GM21528 (cell line): ENCODE measurements around the gene PARD3.

Experiments
- ATAC-seq: cut with Tn5 transposase; IDR thresholded peaks from one replicate; pipeline ENCODE4 v1.9.1; 2021; ENCODE audit warnings: mild to moderate bottlenecking, moderate library complexity; ENCODE audit not compliant: unreplicated experiment, low FRiP score

The PARD3 gene

DNA sequence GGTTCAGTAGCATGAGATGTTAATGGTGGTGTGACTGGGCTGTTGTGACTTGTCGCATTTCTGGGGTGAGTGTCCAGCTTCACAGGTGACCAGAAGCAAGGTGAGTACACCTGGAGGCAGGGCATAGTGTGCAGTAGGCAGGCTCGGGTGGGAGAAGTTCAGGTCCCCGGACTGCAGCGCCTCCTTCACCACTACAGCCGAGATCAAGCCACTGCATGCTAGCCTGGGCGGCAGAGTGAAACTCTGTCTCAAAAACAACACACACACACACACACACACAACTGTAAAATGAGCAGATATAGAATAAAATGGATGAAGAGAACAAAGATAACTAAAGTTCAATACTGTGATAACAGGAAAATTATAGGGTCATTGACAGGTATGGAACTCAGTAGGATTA is 11.1 kb upstream of the PARD3 start:
- ATAC-seq: no peak

DNA sequence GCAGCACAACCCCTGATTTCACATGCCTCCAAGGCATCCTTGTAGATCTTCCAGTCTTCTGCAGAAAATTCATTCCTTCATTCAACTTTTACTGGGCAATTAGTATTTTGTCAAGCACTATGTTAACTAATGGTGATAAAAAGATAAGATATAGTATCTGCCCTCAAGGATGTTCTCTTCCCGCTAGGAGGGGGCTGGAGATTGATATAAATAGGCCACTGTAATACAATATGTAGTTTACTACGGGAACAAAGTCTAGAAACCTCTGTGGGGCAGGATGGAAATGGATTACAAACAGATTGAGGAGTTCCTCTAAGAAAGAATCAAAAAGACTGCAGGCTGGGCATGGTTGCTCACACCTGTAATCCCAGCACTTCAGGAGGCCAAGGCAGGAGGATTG is 10.3 kb upstream of the PARD3 start:
- ATAC-seq: no peak

DNA sequence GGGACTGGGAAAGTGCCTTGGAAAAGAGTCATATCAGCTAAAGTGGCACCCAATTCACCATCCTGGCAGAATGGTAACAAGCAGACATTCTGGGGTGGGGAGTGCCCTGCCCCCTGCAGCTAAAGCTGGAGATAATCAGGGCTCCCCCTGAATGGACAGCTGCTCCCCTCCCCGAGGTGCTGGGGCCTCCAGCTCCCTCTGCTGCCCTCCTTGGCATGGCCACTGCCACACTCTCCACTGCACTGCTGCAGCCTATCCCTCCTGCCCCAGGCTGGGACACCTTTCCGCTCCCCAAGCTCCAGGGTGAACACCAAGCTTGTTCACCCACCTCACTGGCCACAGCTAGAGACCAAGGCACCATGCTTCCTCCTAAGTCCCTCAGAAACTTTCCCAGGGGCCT is 9.8 kb upstream of the PARD3 start:
- no peak for ATAC-seq

DNA sequence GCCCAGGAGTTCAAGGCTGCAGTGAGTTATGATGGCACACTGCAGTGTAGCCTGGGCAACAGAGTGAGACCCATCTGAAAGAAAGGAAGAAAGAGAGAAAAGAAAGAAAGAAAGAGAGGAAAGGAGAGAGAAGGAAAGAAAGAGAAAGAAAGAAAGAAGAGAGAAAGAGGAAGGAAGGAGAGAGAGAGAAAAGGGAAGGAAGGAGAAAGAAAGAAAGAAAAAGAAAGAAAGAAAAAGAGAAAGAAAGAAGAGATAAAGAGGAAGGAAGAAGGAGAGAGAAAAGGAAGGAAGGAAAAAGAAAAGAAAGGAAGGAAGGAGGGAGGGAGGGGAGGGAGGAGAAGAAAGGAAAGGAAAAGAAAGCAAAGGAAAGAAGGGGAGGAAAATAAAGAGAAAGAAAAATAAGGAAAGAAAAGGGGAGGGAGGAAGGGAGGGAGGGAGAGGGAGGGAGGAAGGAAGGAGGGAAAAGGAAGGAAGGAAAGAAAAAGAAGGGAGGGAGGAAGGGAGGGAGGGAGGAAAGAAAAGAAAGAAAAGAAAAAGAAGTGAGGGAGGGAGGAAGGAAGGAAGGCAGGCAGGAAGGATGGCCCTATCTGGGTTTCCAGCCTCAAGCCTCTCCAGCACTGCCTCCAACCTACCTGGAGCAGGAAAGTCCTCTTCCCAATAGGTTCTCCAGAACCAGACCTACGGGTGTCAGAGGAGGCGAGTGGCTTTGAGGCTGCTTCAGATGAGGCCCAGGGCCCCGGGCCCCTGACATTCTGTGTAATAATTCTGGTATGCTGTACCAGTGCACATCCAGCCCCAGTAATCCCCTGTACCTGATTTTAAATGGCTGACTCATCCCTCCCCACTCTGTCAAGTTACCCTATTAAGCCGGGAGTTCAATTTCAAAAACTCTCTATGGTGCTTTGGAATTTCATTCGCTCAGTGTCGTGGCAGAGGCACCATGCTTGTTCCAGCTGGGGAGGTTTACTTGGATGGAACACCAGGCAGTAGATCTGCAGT is 6.8 kb upstream of the PARD3 start:
- ATAC-seq: no peak

DNA sequence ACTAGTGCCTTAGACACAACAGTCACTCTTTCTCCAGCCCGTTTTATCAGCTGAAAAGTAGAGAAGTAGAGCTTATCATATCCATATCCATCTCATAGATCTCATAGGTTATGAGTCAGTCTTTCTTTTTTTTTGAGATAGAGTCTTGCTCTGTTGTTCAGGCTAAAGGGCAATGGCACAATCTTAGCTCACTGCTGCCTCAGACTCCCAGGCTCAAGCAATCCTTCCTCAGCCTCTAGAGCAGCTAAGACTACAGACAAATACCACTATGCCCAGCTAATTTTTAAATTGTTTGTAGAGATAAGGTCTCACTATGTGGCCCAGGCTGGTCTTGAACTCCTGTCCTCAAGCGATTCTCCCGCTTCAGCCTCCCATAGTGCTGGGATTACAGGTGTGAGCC is 2.5 kb upstream of the PARD3 start:
- ATAC-seq: no peak

DNA sequence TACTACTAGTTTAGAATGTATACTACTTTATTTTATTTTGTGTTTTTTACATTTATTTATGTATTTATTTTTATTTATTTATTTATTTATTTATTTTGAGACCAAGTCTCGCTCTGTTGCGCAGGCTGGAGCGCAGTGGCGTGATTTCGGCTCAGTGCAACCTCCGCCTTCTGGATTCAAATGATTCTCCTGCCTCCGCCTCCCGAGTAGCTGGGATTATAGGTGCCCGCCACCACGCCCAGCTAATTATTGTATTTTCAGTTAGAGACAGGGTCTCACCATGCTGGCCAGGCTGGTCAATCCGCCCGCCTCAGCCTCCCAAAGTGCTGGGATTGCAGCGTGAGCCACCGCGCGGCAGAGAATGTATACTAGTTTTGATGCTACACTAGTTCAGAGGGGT is 2.0 kb upstream of the PARD3 start:
- ATAC-seq: no peak

DNA sequence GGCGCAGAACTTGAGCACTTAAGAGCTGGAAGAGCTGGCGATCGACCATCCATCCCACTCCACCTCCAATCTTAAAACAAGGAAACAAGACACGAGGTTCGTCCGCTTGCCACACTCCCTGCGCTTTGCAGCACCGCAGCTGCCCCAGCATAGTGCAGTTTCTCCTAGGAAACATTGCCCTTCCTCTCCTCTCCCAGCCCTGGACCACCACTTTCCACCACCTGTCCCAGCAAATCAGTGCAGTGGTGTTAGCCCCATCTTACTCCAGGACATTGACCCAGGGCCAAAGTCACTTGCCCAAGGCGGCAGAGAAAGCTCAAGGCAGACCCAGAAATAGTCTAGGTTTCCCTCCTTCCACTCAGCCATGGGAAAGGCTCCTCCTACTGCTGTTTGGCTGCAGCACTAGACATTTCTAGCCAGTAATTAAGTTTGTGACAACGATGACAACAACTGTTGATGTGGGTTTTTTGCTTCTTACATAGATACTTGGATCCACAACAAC is 1.5 kb upstream of the PARD3 start:
- ATAC-seq: no peak

DNA sequence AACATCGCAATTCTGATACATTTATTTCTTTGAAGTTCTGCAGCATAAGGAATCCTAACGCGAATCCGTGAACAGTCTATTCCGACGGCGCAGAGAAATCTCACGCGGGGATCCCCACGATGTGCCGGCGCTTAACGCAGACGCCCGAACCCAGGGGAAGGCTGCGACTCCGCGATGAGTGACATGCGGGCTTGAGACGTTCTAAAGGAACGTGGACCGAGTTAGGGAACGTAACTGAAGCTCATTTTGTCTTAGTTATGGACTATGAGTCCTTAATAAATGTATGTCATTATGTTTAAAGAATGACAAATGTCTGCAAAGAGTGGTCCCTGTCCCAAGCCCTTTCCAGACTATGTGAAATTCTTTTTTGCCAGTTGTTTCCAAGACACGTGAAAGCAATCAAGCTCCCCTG is 995 bp upstream of the PARD3 start:
- no peak for ATAC-seq

DNA sequence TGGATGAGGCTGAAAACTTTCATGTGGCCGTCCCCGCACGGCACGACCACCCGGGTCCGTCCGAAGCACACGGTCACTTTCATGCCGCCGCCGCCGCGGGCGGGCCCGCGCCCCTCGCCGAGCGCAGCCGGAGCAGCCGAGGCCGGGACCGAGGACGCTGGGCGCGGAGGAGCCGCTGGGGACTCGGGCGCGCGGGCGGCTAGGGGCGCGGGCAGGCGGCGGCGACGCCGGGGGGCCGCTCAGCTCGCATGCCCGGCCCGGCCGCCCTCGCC is 247 bp downstream of the PARD3 start:
- ATAC-seq: peak; percentile 16

DNA sequence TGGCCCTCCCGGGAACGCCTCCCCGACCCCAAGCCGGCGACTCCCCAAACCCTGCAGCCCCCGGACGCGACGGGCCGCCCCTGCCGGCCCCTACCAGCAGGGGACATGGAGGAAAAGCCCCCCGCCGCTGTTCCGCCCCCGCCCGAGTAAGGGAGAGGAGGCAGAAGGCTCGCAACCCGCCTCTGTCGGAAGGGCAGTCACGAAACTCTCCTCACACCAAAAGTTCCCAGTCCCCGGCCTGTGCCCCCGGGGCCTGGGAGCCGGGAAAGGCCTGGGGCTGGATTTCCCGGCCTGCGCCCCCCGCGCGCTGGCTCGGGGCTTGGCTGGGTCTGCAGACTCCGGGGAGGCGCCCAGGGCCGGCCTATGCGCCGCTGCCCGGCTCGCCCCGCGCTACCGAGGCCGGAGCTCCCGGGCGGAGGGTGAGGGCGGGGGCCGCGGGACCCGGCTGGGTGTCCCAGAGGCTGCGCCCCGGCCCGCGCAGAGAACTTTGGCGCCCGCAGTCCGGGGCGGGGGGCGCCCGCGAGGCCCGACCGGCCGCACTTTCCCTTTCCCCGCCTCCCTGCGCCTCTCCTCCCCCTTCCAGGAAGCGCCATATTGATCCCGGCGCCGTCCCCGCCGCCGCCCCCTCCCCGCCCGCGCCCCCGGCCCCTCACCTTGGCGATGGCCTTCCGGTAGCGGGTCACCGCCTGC is 728 bp downstream of the PARD3 start:
- peak; percentile 43 for ATAC-seq

DNA sequence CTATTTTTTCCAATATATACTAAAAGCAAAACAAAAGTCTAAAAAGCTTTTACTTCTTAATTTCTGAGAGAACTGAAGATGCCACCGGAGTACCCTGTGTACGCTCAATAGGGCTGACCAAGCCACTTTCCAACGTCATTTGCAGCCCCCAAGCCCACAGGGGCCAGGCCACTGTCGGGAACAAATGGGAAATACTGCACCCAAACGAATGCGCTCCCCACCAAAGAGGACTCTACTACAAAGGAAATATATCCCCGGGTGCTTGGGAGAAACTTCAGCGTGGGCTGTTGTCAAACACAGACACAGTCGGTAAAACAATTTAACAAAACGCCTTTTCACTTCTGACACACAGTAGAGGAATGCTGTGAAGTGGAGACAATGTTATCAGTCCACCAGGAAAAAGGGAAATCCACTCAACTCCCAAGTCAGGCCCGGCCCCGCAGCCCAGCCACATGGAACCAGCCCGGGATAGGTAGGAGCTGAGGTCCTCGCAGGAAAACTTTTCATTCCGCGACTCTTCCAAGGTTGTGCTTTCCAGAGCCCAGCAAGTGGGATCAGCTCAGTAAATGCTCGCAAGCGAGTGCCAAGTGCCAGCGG is 1.4 kb downstream of the PARD3 start:
- ATAC-seq: no peak

DNA sequence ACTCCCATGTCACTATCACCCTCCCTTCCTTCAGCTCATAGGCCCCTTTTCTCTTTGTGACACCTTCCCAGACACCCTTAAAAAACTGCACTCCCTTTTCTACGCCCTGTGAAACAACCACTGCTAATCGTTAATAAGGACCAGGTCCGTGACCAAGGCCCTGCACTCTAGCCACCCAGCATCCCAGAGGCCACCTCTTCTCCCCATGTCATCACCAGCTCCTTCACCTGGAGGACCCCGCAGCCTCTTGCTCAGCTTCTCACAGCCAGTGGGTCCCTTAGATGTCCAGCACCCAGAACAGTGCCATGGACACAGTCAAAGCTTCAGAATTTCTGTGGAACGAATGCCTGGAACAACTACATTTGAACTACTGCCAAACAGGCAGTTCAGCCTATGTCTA is 2.3 kb downstream of the PARD3 start:
- no peak for ATAC-seq

DNA sequence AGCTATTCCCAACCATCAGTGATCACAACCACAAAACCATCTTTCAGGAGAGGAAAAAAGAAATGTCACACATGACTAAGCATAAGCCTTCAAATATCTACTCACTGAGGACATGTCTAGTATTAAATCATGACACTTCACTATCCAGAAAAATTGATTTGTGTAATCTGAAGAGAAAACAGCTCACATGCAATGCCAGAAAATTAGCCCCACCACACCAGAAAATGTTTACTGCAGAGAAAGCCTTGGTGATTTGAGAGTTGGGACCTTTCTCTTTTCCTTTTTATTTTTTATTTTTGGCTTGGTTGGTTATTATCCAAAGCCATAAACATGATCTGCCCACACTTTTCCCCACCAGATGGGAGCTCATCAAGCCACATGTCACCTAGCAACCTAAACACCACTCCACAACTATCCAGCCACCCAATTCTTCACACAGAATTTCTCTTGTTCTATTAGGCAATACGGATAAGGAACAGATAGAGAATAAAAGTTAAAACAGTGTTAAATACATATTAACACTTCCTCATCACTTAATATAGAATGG is 3.1 kb downstream of the PARD3 start:
- no peak for ATAC-seq

DNA sequence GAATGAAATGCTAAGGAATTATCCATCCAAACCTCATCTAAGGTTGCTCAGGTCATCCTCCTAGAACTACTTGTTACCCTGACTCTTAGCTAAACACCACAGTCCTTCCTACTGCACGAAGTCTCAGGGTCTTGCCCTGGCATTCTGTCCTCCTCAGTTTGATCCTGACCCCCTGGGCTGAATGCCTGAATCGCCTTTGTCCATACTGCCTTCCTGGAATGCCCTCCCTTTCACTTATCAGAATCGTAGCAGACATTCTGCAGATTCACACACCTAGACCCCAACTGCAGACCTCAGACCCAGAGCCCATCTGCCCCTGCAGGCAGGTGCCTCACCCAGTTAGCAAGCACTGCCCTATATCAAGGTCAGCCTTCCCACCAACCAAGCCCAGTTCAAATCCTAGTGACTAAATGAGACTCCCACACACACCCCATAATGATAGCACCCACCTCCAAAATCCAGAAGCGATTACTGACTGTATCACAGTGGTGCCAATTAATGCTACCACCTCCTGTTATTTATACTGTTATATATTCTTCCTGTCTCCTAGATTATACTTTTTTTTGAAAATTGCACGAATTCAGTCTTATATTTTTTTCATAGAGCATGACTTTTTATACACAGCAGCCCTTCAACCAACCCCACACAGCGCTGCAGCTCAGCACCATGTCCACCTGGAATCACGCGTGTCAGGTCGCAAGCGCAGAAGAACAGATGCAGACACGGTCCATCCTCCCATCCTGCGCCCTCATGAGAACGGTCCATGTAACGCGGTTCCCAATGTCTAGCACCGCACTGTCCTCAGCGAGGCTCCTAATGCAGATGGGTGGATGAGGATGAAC is 3.7 kb downstream of the PARD3 start:
- ATAC-seq: no peak

DNA sequence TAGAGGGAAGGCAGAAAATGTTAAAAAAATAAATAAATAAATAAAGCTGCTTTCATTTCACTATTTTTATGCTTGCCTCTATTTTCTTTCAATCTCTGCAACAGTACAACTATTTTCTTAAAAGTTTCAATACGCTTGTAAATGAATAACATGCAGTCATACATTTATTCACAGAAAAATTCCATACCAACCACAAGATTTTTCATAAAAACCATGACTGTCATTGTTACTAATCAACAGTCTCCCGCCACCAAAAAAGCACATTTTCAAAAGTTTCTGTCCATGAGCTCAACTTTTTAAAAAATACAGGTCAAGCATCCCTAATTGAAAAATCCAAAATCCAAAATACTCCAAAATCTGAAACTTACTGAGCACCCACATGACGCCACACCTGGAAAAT is 5.3 kb downstream of the PARD3 start:
- peak; percentile 1 for ATAC-seq

DNA sequence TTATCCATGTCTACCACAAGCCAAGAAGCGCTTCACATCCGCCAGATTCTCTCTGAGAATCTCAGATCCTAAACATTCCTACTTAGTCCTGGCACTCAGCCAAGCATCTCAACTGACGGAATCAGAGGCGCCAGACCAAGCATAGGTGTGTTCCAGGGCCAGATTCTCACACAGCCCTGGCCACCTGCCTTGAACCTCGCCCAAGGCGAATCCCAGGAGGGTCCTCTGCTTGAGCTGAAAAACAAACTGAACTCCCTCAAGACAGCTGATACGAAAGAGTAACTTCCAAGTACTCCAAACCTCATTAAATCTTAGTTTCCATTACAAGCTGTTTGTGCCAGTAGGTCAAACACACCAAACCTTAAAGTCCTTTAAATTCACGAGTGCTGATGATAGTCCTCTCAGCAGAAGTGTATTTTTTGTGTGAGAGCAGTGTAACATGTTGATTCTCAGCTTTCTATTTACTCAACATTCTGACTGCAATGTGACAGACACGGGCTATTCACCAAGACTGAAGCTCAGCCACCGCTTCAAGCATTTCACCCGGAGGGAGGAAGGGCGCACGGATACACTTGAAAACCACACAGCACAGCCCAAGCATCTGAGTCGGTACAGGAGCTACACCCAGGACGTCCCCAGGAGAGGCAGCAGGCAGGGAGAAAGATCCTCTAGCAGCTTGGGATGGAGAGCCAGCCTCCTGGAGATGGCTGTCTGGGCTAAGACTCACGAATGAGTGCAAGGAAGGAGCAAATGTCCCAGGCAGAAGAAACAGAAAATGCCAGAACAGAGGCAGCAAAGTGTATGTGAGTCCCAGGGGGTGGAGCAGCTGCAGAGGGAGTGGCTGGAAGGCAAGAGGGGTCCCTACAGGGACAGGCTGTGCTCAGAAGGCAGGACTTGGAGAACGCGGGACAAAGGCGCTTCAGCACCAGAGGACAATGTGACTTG is 6.0 kb downstream of the PARD3 start:
- ATAC-seq: peak; percentile 47

DNA sequence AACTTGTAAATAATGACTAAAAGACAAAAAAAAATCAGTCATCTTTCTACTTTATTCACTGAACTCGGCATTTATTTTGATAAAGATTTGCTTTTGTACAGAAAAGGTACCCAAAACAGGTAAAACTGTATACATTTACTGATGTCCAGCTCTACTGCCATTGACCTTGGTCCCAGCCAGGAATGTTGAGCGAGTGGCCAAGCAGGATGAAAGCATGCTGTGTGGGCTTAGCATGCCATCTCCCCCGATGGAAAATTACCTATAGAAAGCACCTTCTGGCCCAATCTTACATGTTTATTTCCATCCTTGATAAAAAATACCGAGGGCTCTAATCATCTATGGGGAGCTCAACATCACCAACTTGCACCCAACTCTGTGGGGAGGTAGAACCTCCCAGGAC is 6.8 kb downstream of the PARD3 start:
- no peak for ATAC-seq

DNA sequence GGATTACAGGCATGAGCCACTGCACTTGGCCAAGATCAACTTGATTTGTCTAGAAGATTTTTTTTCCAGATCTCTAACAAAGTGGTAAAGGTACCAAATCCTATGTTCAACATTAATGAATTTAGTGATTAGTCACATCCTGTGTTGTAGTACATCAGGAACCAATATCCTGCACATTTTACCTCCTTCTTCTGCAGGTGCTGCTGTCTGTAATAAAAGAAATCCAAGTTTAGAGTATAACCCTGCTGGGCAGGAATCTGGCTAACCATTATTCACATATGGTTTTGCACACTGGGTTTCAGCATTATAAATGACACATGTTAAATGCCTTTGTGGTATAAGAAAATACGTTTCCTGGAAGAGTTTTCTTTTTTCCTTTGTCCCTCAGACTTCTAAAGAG is 10.8 kb downstream of the PARD3 start:
- no peak for ATAC-seq

DNA sequence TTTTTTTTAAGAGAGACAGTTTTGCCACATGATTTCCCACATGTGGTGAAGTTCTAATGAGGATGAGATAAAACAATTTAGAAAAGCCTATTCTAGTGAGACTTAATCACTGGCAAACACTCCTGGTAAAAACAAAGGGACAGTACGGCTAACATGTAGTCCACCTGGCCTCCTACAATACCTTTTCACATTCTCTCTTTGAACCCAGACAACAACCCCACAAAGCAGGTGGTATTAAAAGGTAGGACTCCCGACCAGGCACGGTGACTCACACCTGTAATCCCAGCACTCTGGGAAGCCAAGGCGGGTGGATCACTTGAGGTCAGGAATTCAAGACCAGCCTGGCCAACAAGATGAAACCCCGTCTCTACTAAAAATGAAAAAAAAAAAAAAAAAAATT is 12.4 kb downstream of the PARD3 start:
- ATAC-seq: no peak
